HCT116 (cell line): ENCODE results near the gene LAMTOR5.

ENCODE experiments used
- CEBPB ChIP-seq: IDR thresholded peaks from 2 replicates; pipeline ENCODE4 v1.6.1; 2012; ENCODE audit warnings: low read depth
- EGR1 ChIP-seq: IDR thresholded peaks from 2 replicates; pipeline ENCODE4 v1.6.1; 2012; ENCODE audit warnings: low read depth
- EZH2 ChIP-seq: fragments of 200-600 bp; sonication (generic); IDR thresholded peaks from 2 replicates; pipeline ENCODE4 v1.6.1; 2017; ENCODE audit warnings: antibody characterized with exemption, mixed run types
- EZH2phosphoT487 ChIP-seq: fragments of 200-600 bp; IDR thresholded peaks from 2 replicates; pipeline ENCODE4 v1.6.1; 2018; ENCODE audit warnings: antibody characterized with exemption, borderline replicate concordance
- POLR2A ChIP-seq: IDR thresholded peaks from 2 replicates; pipeline ENCODE4 v1.7.0; 2011; ENCODE audit warnings: borderline replicate concordance; ENCODE audit not compliant: insufficient read depth, insufficient read length; ENCODE audit errors: extremely low read depth
- POLR2AphosphoS5 ChIP-seq: IDR thresholded peaks from 2 replicates; pipeline ENCODE4 v1.6.1; 2011; ENCODE audit warnings: mild to moderate bottlenecking, low read depth, low read length, moderate library complexity
- SP1 ChIP-seq: IDR thresholded peaks from 2 replicates; pipeline ENCODE4 v1.6.1; 2012; ENCODE audit warnings: low read depth
- YY1 ChIP-seq: IDR thresholded peaks from 2 replicates; pipeline ENCODE4 v1.6.1; 2011; ENCODE audit warnings: low read length, low read depth, moderate library complexity, mild to moderate bottlenecking; ENCODE audit not compliant: insufficient replicate concordance; ENCODE audit errors: extremely low read depth
- TF ChIP-seq, protein P1 (sequence below), 3 experiments: fragments of 200-600 bp in 1 of 3; sonication (generic) in 1 of 3; IDR thresholded peaks in 2 of 3; conservative IDR thresholded peaks in 1 of 3; 2 replicates each; pipeline ENCODE4 v1.5.1; 2012 to 2017; ENCODE audit warnings: low read depth in 2 of 3, low read length in 2 of 3, antibody characterized with exemption in 1 of 3, borderline replicate concordance in 1 of 3, control low read depth in 1 of 3, mild to moderate bottlenecking in 1 of 3, mixed read lengths in 1 of 3, mixed run types in 1 of 3, moderate library complexity in 1 of 3; ENCODE audit not compliant: insufficient read depth in 1 of 3
- TF ChIP-seq, protein P2 (sequence below): IDR thresholded peaks from 2 replicates; pipeline ENCODE4 v1.6.1; 2011; ENCODE audit warnings: mild to moderate bottlenecking, low read length, moderate library complexity; ENCODE audit not compliant: insufficient replicate concordance; ENCODE audit errors: extremely low read depth
- TF ChIP-seq, protein P3 (sequence below): IDR thresholded peaks from 2 replicates; pipeline ENCODE4 v1.6.1; 2012
- TF ChIP-seq, protein P4 (sequence below): IDR thresholded peaks from 2 replicates; pipeline ENCODE4 v1.6.1; 2012

DNA sequence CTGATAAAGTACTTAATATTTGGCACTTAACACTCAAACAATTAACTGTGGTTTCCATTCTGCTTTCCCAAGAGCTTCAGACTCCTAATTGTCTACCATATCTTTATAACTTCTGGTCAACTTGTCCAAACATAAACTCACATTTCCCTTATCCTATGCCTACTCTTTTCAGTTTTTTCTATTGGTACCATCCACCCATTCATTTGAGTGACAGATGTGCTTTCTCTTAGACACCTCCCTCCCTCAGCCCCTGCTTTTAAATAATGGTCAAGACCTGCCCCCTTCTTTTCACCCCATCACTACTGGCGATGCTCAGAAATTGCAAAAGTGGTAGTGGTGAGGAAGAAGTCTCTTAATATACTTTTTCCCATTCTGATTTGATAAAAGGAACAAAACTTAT lies 22.1 kb downstream of the LAMTOR5 start:
- TF ChIP-seq POLR2A (no peak), SP1 (no peak), POLR2AphosphoS5 (no peak), EGR1 (no peak), CEBPB (no peak), EZH2phosphoT487 (no peak), EZH2 (no peak), YY1 (no peak)
- TF ChIP-seq, protein P1, sequence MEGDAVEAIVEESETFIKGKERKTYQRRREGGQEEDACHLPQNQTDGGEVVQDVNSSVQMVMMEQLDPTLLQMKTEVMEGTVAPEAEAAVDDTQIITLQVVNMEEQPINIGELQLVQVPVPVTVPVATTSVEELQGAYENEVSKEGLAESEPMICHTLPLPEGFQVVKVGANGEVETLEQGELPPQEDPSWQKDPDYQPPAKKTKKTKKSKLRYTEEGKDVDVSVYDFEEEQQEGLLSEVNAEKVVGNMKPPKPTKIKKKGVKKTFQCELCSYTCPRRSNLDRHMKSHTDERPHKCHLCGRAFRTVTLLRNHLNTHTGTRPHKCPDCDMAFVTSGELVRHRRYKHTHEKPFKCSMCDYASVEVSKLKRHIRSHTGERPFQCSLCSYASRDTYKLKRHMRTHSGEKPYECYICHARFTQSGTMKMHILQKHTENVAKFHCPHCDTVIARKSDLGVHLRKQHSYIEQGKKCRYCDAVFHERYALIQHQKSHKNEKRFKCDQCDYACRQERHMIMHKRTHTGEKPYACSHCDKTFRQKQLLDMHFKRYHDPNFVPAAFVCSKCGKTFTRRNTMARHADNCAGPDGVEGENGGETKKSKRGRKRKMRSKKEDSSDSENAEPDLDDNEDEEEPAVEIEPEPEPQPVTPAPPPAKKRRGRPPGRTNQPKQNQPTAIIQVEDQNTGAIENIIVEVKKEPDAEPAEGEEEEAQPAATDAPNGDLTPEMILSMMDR (IDR thresholded peaks at IDR 0.05 in 2 of 3, conservative IDR thresholded peaks at IDR 0.05 in 1 of 3; ENCODE audit: borderline replicate concordance in 1 of 3, insufficient read depth in 1 of 3, low read depth in 2 of 3, low read length in 2 of 3), result no peak
- TF ChIP-seq, protein P2, sequence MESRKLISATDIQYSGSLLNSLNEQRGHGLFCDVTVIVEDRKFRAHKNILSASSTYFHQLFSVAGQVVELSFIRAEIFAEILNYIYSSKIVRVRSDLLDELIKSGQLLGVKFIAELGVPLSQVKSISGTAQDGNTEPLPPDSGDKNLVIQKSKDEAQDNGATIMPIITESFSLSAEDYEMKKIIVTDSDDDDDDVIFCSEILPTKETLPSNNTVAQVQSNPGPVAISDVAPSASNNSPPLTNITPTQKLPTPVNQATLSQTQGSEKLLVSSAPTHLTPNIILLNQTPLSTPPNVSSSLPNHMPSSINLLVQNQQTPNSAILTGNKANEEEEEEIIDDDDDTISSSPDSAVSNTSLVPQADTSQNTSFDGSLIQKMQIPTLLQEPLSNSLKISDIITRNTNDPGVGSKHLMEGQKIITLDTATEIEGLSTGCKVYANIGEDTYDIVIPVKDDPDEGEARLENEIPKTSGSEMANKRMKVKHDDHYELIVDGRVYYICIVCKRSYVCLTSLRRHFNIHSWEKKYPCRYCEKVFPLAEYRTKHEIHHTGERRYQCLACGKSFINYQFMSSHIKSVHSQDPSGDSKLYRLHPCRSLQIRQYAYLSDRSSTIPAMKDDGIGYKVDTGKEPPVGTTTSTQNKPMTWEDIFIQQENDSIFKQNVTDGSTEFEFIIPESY, result no peak
- TF ChIP-seq, protein P3, sequence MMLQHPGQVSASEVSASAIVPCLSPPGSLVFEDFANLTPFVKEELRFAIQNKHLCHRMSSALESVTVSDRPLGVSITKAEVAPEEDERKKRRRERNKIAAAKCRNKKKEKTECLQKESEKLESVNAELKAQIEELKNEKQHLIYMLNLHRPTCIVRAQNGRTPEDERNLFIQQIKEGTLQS, result no peak
- TF ChIP-seq, protein P4, sequence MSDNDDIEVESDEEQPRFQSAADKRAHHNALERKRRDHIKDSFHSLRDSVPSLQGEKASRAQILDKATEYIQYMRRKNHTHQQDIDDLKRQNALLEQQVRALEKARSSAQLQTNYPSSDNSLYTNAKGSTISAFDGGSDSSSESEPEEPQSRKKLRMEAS, result no peak
